HepG2 (cell line): Measurements from ENCODE around the gene CDT1. TPM values are rescaled to one million over a fixed set of nuclear protein-coding genes. Genes with fewer than 3 reads are reported as not detected.
"Not testable (repeated sequence)": the region's sequence is repeated elsewhere in the genome, so short reads cannot be mapped to it uniquely, and the experiment has no call there.

Experiments
- ATAC-seq: fragments of 200-7000 bp; cut with Tn5 transposase; 3 replicates; pipeline ENCODE4 v1.9.1; 2020; ENCODE audit warnings: mild to moderate bottlenecking, moderate library complexity
- BruUV-seq: library from RNA; stranded (reverse); fragments of 400-500 nt; replicated peaks from 2 replicates; lab custom pipeline; 2021; lab: Mats Ljungman, UMichigan
- CTCF ChIA-PET: fragments of 300-600 bp; formaldehyde crosslinking; extraction: SDS; loops from one replicate; lab custom pipeline; 2021; ENCODE audit warnings: low total read pairs, inconsistent platforms, low intra/inter-chr PET ratio; lab: Yijun Ruan, JAX
- POLR2A ChIA-PET: fragments of 350-600 bp; sonication (Branson Sonifier 250); formaldehyde crosslinking; loops from one replicate; lab custom pipeline; 2020; ENCODE audit warnings: antibody characterized with exemption, inconsistent platforms; lab: Yijun Ruan, JAX
- DNase-seq: peaks from one replicate; pipeline ENCODE4 v3.0.0-alpha.2; 2015; ENCODE audit warnings: low spot score
- FAIRE-seq: peaks from 3 replicates; lab custom pipeline; 2011; peaks lifted over from hg19 to GRCh38; lab: Jason Lieb, UNC
- H2AFZ ChIP-seq: one replicate; pipeline ENCODE4 v1.6.1; 2011; ENCODE audit warnings: low read length, inconsistent platforms
- H3K27ac ChIP-seq: fragments of 300-600 bp; 3 replicates; pipeline ENCODE4 v1.8.0; 2011; ENCODE audit warnings: mixed run types, mild to moderate bottlenecking, mixed read lengths, low read length, inconsistent platforms; ENCODE audit not compliant: insufficient read depth; ENCODE audit errors: extremely low read length
- H3K27me3 ChIP-seq, 2 experiments: fragments of 200-600 bp in 1 of 2; 2 replicates in 1 of 2; 3 replicates in 1 of 2; pipeline versions ENCODE4 v1.6.0 to v1.8.0; 2011; ENCODE audit warnings: low read length in 2 of 2, mild to moderate bottlenecking in 2 of 2, moderate library complexity in 2 of 2, inconsistent platforms in 1 of 2; ENCODE audit not compliant: insufficient read depth in 2 of 2, control insufficient read depth in 1 of 2
- H3K36me3 ChIP-seq, 2 experiments: fragments of 200-600 bp in 1 of 2; replicated peaks in 1 of 2; 2 replicates in 1 of 2; 3 replicates in 1 of 2; pipeline versions ENCODE4 v1.5.1 to v1.8.0; 2011; ENCODE audit warnings: low read length in 2 of 2, inconsistent platforms in 1 of 2; ENCODE audit not compliant: insufficient read depth in 2 of 2, control insufficient read depth in 1 of 2
- H3K4me1 ChIP-seq: 2 replicates; pipeline ENCODE4 v1.5.1; 2012; ENCODE audit warnings: low read length, inconsistent platforms; ENCODE audit not compliant: insufficient read depth
- H3K4me2 ChIP-seq: 2 replicates; pipeline ENCODE4 v1.6.0; 2011; ENCODE audit warnings: low read depth, low read length, inconsistent platforms
- H3K4me3 ChIP-seq, 3 experiments: fragments of 200-600 bp in 1 of 3; sonication (generic), shearing (Covaris generic) in 1 of 3; replicated peaks in 1 of 3; 2 replicates each; pipeline ENCODE4 v1.5.1; 2011 to 2016; ENCODE audit warnings: low read length in 3 of 3, inconsistent platforms in 2 of 3, low read depth in 2 of 3, mild to moderate bottlenecking in 2 of 3, control low read depth in 1 of 3, mixed read lengths in 1 of 3; ENCODE audit not compliant: insufficient read depth in 1 of 3
- H3K79me2 ChIP-seq: one replicate; pipeline ENCODE4 v1.6.1; 2011; ENCODE audit warnings: low read length, inconsistent platforms; ENCODE audit not compliant: insufficient read depth
- H3K9ac ChIP-seq: 2 replicates; pipeline ENCODE4 v1.6.0; 2011; ENCODE audit warnings: mild to moderate bottlenecking, low read depth, low read length, inconsistent platforms; ENCODE audit not compliant: insufficient read depth
- H3K9me3 ChIP-seq: 2 replicates; pipeline ENCODE4 v1.5.1; 2012; ENCODE audit warnings: mild to moderate bottlenecking, low read length
- H4K20me1 ChIP-seq: 2 replicates; pipeline ENCODE4 v1.6.0; 2011; ENCODE audit warnings: inconsistent platforms, mild to moderate bottlenecking, low read length, moderate library complexity; ENCODE audit not compliant: insufficient read depth
- RCOR2 ChIP-seq: IDR thresholded peaks from 2 replicates; pipeline ENCODE4 v1.6.1; 2016; ENCODE audit warnings: missing biosample characterization, missing genetic modification reagents
- WGBS: methylation state at CpG from one replicate; pipeline ENCODE4 v1.1.6; 2017; ENCODE audit warnings: low lambda C conversion rate; 5-methylcytosine and 5-hydroxymethylcytosine counted together
- in situ Hi-C: cut with HindIII; loops from 2 replicates; pipeline ENCODE4 v1.10.0; 2017; ENCODE audit warnings: low pct_unique_long_range_greater_than_20kb; ENCODE audit not compliant: extremely low pct_ligation_motif_present
- intact Hi-C: fragments of 100-400 bp; cut with micrococcal nuclease; formaldehyde crosslinking; loops from one replicate; pipeline ENCODE4 v1.10.0; 2022; ENCODE audit not compliant: unreplicated experiment
- polyA plus RNA-seq, 8 experiments: library from polyadenylated mRNA; depleted of rRNA in 3 of 8; stranded (reverse) in 7 of 8; unstranded in 1 of 8; fragments of >200 nt; fragmentation: Illumina TruSeq in 4 of 8; extraction: Trizol in 4 of 8; gene quantifications; 2 replicates each; pipeline versions ENCODE4 v1.2.1 to v1.2.3, GENCODE V29; 2011 to 2016; ENCODE audit warnings: low read depth in 4 of 8, missing spikeins in 1 of 8, mixed read lengths in 1 of 8; ENCODE audit not compliant: insufficient read depth in 1 of 8
- total RNA-seq, 5 experiments: library from RNA; depleted of rRNA; stranded (reverse); fragments of >200 nt; fragmentation: Illumina TruSeq; extraction: Trizol; gene quantifications; 2 replicates each; pipeline ENCODE4 v1.2.3, GENCODE V29; 2016; ENCODE audit warnings: low read depth in 1 of 5
- TF ChIP-seq, protein P1 (sequence below): sonication (generic); formaldehyde crosslinking; IDR thresholded peaks from 2 replicates; pipeline ENCODE4 v1.5.0; 2020; ENCODE audit warnings: missing genetic modification reagents, mild to moderate bottlenecking, borderline replicate concordance
- TF ChIP-seq, protein P2 (sequence below): sonication (generic); formaldehyde crosslinking; IDR thresholded peaks from 2 replicates; pipeline ENCODE4 v1.5.0; 2020; ENCODE audit warnings: mild to moderate bottlenecking, missing genetic modification reagents

CDT1 gene
- total and polyA plus RNA-seq, 2 of the 13 experiments (the other 11 are each of a cell fraction or from before 2014, with no cell fraction given): 23.1 to 23.8 TPM

DNA sequence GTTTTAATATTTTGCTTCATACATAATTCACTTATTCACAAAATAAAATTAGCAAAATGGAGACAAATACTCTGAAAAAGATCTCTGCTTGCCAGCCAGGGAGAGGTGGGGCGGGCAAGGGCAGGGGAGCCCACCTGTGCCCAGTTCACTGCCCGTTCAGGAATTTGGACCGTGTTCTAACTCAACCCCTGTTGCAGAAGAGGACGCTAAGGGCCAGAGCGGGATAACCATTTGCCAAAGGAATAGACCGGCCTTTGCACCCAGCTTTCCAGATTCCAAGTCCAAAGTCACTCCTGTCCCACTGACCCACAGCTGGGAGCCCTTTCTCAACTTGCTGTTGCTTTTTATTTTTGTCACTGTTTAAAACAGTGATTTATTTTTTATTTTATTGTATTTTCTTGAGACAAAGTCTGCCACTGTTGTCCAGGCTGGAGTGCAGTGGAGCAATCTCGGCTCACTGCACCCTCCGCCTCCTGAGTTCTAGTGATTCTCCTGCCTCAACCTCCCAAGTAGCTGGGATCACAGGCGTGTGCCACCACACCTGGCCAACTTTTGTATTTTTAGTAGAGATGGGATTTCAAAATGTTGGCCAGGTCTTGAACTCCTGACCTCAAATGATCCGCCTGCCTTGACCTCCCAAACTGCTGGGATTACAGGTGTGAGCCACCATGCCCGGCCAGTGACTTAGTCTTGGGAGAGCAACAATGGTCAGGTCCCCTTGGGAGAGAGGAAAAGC lies 15.8 kb upstream of the CDT1 start (continued):
- TF ChIP-seq, protein P1, sequence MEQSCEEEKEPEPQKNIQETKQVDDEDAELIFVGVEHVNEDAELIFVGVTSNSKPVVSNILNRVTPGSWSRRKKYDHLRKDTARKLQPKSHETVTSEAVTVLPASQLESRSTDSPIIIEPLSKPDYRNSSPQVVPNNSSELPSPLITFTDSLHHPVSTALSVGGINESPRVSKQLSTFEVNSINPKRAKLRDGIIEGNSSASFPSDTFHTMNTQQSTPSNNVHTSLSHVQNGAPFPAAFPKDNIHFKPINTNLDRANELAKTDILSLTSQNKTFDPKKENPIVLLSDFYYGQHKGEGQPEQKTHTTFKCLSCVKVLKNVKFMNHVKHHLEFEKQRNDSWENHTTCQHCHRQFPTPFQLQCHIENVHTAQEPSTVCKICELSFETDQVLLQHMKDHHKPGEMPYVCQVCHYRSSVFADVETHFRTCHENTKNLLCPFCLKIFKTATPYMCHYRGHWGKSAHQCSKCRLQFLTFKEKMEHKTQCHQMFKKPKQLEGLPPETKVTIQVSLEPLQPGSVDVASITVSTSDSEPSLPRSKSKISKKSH (CRISPR knock-in tag): no peak
- TF ChIP-seq RCOR2: no peak
- TF ChIP-seq, all 625 proteins: peak for 61

DNA sequence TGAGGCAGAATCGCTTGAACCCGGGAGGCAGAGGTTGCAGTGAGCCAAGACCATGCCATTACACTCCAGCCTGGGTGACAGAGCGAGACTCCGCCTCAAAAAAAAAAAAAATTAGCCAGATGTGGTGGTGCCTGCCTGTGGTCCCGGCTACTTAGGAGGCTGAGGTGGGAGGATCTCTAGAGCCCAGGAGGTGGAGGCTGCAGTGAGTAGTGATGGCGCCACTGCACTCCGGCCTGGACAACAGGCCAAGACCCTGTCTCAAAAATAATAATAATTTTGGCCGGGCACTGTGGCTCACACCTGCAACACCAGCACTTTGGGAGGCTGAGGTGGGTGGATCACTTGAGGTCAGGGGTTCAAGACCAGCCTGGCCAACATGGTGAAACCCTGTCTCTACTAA lies 14.8 kb upstream of the CDT1 start:
- H2AFZ ChIP-seq, POLR2A ChIA-PET, intact Hi-C loops: not testable (repeated sequence)
- TF ChIP-seq, protein P2, sequence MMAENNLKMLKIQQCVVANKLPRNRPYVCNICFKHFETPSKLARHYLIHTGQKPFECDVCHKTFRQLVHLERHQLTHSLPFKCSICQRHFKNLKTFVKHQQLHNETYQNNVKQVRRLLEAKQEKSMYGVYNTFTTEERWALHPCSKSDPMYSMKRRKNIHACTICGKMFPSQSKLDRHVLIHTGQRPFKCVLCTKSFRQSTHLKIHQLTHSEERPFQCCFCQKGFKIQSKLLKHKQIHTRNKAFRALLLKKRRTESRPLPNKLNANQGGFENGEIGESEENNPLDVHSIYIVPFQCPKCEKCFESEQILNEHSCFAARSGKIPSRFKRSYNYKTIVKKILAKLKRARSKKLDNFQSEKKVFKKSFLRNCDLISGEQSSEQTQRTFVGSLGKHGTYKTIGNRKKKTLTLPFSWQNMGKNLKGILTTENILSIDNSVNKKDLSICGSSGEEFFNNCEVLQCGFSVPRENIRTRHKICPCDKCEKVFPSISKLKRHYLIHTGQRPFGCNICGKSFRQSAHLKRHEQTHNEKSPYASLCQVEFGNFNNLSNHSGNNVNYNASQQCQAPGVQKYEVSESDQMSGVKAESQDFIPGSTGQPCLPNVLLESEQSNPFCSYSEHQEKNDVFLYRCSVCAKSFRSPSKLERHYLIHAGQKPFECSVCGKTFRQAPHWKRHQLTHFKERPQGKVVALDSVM (CRISPR knock-in tag): peak; percentile 83
- TF ChIP-seq, all 625 proteins: peak for 1; not testable (repeated sequence) for 624
- peaks cover 75% of the 10 kb centered on the region for H3K4me1 ChIP-seq
- BruUV-seq, ATAC-seq, H3K27me3 ChIP-seq, H3K36me3 ChIP-seq, H3K27ac ChIP-seq, CTCF ChIA-PET, H3K4me3 ChIP-seq, DNase-seq, H3K9ac ChIP-seq, H3K9me3 ChIP-seq, H3K4me2 ChIP-seq, in situ Hi-C loops, H4K20me1 ChIP-seq, H3K79me2 ChIP-seq, FAIRE-seq: not testable (repeated sequence)
- 87% methylated on average over 8 of the region's 8 CpGs for WGBS
